ENCODE data around the gene SREK1.

DNA sequence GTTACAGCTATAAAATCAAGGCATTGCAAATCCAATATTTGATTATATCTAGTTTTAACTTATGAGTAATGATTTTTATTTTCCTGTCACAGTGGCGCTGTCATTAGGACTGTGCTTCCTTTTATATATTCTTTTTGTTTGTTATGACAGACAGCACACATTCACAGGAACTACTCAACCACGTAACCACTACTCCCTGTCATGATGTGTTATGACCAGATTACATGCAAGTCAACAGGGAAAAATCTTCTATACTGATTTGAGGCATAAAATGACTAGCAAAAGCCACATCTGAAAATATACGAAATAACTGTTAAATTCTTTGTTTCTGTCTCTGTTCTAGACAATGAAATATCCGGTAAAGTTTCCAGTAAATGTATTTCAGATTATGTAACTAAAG lies 25.4 kb downstream of the SREK1 start:
- TF ChIP-seq, protein P1, sequence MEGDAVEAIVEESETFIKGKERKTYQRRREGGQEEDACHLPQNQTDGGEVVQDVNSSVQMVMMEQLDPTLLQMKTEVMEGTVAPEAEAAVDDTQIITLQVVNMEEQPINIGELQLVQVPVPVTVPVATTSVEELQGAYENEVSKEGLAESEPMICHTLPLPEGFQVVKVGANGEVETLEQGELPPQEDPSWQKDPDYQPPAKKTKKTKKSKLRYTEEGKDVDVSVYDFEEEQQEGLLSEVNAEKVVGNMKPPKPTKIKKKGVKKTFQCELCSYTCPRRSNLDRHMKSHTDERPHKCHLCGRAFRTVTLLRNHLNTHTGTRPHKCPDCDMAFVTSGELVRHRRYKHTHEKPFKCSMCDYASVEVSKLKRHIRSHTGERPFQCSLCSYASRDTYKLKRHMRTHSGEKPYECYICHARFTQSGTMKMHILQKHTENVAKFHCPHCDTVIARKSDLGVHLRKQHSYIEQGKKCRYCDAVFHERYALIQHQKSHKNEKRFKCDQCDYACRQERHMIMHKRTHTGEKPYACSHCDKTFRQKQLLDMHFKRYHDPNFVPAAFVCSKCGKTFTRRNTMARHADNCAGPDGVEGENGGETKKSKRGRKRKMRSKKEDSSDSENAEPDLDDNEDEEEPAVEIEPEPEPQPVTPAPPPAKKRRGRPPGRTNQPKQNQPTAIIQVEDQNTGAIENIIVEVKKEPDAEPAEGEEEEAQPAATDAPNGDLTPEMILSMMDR (IDR thresholded peaks at IDR 0.05), result no peak
- no peak for TF ChIP-seq POLR2A (IDR thresholded peaks at IDR 0.05)

All from prostate gland (tissue), 2 donors.